Endodermal cell (in vitro differentiated cells): ENCODE results near the gene DSCAML1. TPM values are rescaled to one million over a fixed set of nuclear protein-coding genes. Genes with fewer than 3 reads are reported as not detected.

ENCODE experiments used
- DNase-seq: peaks from one replicate; pipeline ENCODE4 v3.0.0-alpha.2; 2017
- H3K27ac ChIP-seq: 2 replicates; pipeline ENCODE4 v1.5.1; 2013; ENCODE audit warnings: mild to moderate bottlenecking, low read depth, low read length, moderate library complexity
- H3K27me3 ChIP-seq: 2 replicates; pipeline ENCODE4 v1.6.1; 2013; ENCODE audit warnings: mild to moderate bottlenecking, low read length, moderate library complexity; ENCODE audit not compliant: insufficient read depth, control insufficient read depth, poor library complexity, severe bottlenecking
- H3K36me3 ChIP-seq: 2 replicates; pipeline ENCODE4 v1.7.0; 2013; ENCODE audit warnings: mild to moderate bottlenecking, low read length, moderate library complexity; ENCODE audit not compliant: control insufficient read depth, insufficient read depth
- H3K4me1 ChIP-seq: one replicate; pipeline ENCODE4 v1.7.0; 2013; ENCODE audit warnings: low read length; ENCODE audit not compliant: control insufficient read depth, insufficient read depth
- H3K4me3 ChIP-seq: 2 replicates; pipeline ENCODE4 v1.5.1; 2013; ENCODE audit warnings: mild to moderate bottlenecking, low read length, moderate library complexity
- H3K9ac ChIP-seq: 2 replicates; pipeline ENCODE4 v1.6.1; 2013; ENCODE audit warnings: mild to moderate bottlenecking, low read length, moderate library complexity; ENCODE audit not compliant: poor library complexity, severe bottlenecking; ENCODE audit errors: extremely low read depth
- H3K9me3 ChIP-seq: 2 replicates; pipeline ENCODE4 v1.6.1; 2013; ENCODE audit warnings: mild to moderate bottlenecking, low read length, moderate library complexity; ENCODE audit not compliant: control insufficient read depth
- H3K27ac Mint-ChIP-seq: 2 replicates; pipeline ENCODE4 v1.8.0; 2020; ENCODE audit warnings: mixed read lengths
- H3K27me3 Mint-ChIP-seq: 2 replicates; pipeline ENCODE4 v1.8.0; 2021; ENCODE audit warnings: mild to moderate bottlenecking, mixed read lengths; ENCODE audit not compliant: insufficient read depth
- H3K36me3 Mint-ChIP-seq: 2 replicates; pipeline ENCODE4 v1.8.0; 2020; ENCODE audit warnings: low read depth, mixed read lengths
- H3K4me1 Mint-ChIP-seq: 2 replicates; pipeline ENCODE4 v1.8.0; 2020; ENCODE audit warnings: mixed read lengths
- H3K4me3 Mint-ChIP-seq: 2 replicates; pipeline ENCODE4 v1.8.0; 2020; ENCODE audit warnings: mild to moderate bottlenecking, moderate library complexity, mixed read lengths
- H3K9me3 Mint-ChIP-seq: 2 replicates; pipeline ENCODE4 v1.8.0; 2020; ENCODE audit warnings: mild to moderate bottlenecking, mixed read lengths
- CTCF ChIP-seq: fragments of 200-600 bp; sonication (generic); conservative IDR thresholded peaks from 2 replicates; pipeline ENCODE4 v1.5.0; 2021; ENCODE audit warnings: antibody characterized with exemption, mild to moderate bottlenecking
- WGBS, 2 experiments: methylation state at CpG; one replicate each; pipeline versions ENCODE4 v1.1.5 to v1.1.7; 2013; ENCODE audit warnings: missing lambda C conversion rate in 2 of 2, mixed read lengths in 1 of 2; ENCODE audit not compliant: insufficient coverage in 1 of 2, insufficient read length in 1 of 2; 5-methylcytosine and 5-hydroxymethylcytosine counted together
- total RNA-seq, 2 donors: library from RNA; stranded (reverse); fragmentation: NEBNext Ultra II Directional in 1 of 2; extraction: Animal tissue kit (Norgen Biotek cat#: 25700) in 1 of 2; gene quantifications; 2 replicates in 1 of 2; 3 replicates in 1 of 2; pipeline ENCODE4 v1.2.1, GENCODE V29; 2021

DSCAML1 gene
- total RNA-seq, 2 donors from 2014 or later = 5.6 to 10.9 TPM

- 90 to 94% methylated on average over 3 to 6 of the region's 6 CpGs for WGBS, 2 experiments
- no peak for DNase-seq
- Histone ChIP-seq H3K9me3 (no peaks in the 10 kb centered on the region), H3K27me3 (peaks cover 28% of the 10 kb centered on the region), H3K9ac (no peak overlapping the region), H3K4me1 (peaks cover 4% of the 10 kb centered on the region), H3K36me3 (no peaks in the 10 kb centered on the region), H3K27ac (no peak overlapping the region), H3K4me3 (no peak overlapping the region)
- no peak overlapping the region for H3K27ac Mint-ChIP-seq
- H3K36me3 Mint-ChIP-seq = peaks cover 9% of the 10 kb centered on the region
- peaks cover 1% of the 10 kb centered on the region for H3K4me1 Mint-ChIP-seq
- no peak overlapping the region for H3K4me3 Mint-ChIP-seq
- TF ChIP-seq CTCF = no peak
- peaks cover 9% of the 10 kb centered on the region for H3K27me3 Mint-ChIP-seq
- H3K9me3 Mint-ChIP-seq = no peaks in the 10 kb centered on the region
Measured at GRCh38 chr11:117772360-117772759, 24.7 kb downstream of the DSCAML1 start.

GRCh38 chr11:117771841-117772240 is 25.2 kb downstream of the DSCAML1 start:
- Histone ChIP-seq H3K4me1 (peaks cover 4% of the 10 kb centered on the region), H3K9me3 (no peaks in the 10 kb centered on the region), H3K9ac (no peak overlapping the region), H3K36me3 (no peaks in the 10 kb centered on the region), H3K4me3 (no peak overlapping the region), H3K27me3 (peaks cover 32% of the 10 kb centered on the region), H3K27ac (no peak overlapping the region)
- no peak overlapping the region for H3K4me3 Mint-ChIP-seq
- H3K27ac Mint-ChIP-seq = no peak overlapping the region
- DNase-seq = no peak
- no peaks in the 10 kb centered on the region for H3K9me3 Mint-ChIP-seq
- peaks cover 9% of the 10 kb centered on the region for H3K27me3 Mint-ChIP-seq
- H3K4me1 Mint-ChIP-seq = peaks cover 2% of the 10 kb centered on the region
- peaks cover 7% of the 10 kb centered on the region for H3K36me3 Mint-ChIP-seq
- no peak for TF ChIP-seq CTCF
- WGBS, 2 experiments = 91 to 96% methylated on average over 7 of the region's 7 CpGs

DNA sequence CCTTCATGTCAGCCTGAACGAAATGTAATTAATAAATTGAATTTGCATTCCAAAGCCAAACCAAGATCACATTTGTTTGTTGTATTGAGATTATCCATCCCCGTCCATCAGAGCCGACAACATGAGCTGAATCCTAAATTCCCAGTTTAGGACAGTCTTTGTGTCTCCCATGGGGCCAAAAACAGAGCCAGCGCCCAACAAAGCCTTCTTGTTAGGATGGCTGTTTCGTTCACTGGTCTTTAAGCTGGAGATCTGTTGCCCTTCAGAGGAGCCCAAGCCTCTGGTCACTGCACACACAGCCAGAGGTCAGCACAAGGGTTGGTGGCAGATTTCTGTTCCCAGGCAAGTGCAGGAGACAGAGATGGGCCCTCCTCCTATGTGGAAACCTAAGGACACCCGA is 25.8 kb downstream of the DSCAML1 start:
- peaks cover under 1% of the 10 kb centered on the region for H3K36me3 Mint-ChIP-seq
- no peak for TF ChIP-seq CTCF
- Histone ChIP-seq H3K27ac (no peak overlapping the region), H3K27me3 (peaks cover 30% of the 10 kb centered on the region), H3K4me3 (no peak overlapping the region), H3K9ac (no peak overlapping the region), H3K4me1 (peaks cover 4% of the 10 kb centered on the region), H3K9me3 (no peaks in the 10 kb centered on the region), H3K36me3 (no peaks in the 10 kb centered on the region)
- DNase-seq = no peak
- H3K27ac Mint-ChIP-seq = no peak overlapping the region
- no peaks in the 10 kb centered on the region for H3K9me3 Mint-ChIP-seq
- 91 to 93% methylated on average over 5 to 6 of the region's 6 CpGs for WGBS, 2 experiments
- H3K4me3 Mint-ChIP-seq = no peak overlapping the region
- H3K27me3 Mint-ChIP-seq = peaks cover 4% of the 10 kb centered on the region
- peaks cover 2% of the 10 kb centered on the region for H3K4me1 Mint-ChIP-seq
